Ovary (tissue), 9 donors: ENCODE data around the gene LHFPL6. TPM values are rescaled to one million over a fixed set of nuclear protein-coding genes. Genes with fewer than 3 reads are reported as not detected.

Source experiments
- DNase-seq, 5 donors: peaks; one replicate each; pipeline ENCODE4 v3.0.0-alpha.2; 2019 to 2020
- H3K27ac ChIP-seq, 2 donors: fragments of 200-600 bp; one replicate each; pipeline versions ENCODE4 v1.5.1 to v1.8.0; 2019 to 2022
- H3K27me3 ChIP-seq: fragments of 200-600 bp; one replicate; pipeline ENCODE4 v1.8.0; 2022
- H3K36me3 ChIP-seq: fragments of 200-600 bp; sonication (generic); one replicate; pipeline ENCODE4 v1.5.1; 2019
- H3K4me1 ChIP-seq: one replicate; pipeline ENCODE4 v1.8.1; 2013; ENCODE audit warnings: mild to moderate bottlenecking, moderate library complexity; ENCODE audit not compliant: insufficient read depth
- H3K4me3 ChIP-seq: fragments of 200-600 bp; sonication (generic); one replicate; pipeline ENCODE4 v1.5.1; 2017
- H3K9me3 ChIP-seq, 2 donors: fragments of 200-600 bp in 1 of 2; sonication (generic) in 1 of 2; one replicate each; pipeline versions ENCODE4 v1.5.1 to v1.8.1; 2013 to 2019; ENCODE audit warnings: mild to moderate bottlenecking in 1 of 2, moderate library complexity in 1 of 2
- EP300 ChIP-seq: sonication (generic); formaldehyde crosslinking; IDR thresholded peaks from one replicate; pipeline ENCODE4 v1.6.1; 2017; ENCODE audit warnings: antibody characterized with exemption
- POLR2A ChIP-seq: fragments of 450-650 bp; IDR thresholded peaks from one replicate; pipeline ENCODE4 v1.6.1; 2017; ENCODE audit warnings: antibody characterized with exemption, mild to moderate bottlenecking, moderate library complexity
- WGBS, 3 donors: extraction: QIAGEN DNeasy Blood & Tissue Kit in 1 of 3; methylation state at CpG; one replicate each; pipeline versions ENCODE4 v1.1.5 to v1.1.7; 2013 to 2017; 5-methylcytosine and 5-hydroxymethylcytosine counted together
- intact Hi-C, 4 donors: fragments of 100-400 bp; cut with DNase I; formaldehyde crosslinking; loops; one replicate each; pipeline versions ENCODE4 v1.11.0 to v1.15.1; 2022 to 2023
- polyA plus RNA-seq, 2 donors: library from polyadenylated mRNA; stranded (reverse); fragments of 200-250 nt in 1 of 2; fragments of 350-450 nt in 1 of 2; fragmentation: Illumina TruSeq in 1 of 2; extraction: RNeasy Lipid Tissue Mini Kit (QIAGEN cat#74804) in 1 of 2; gene quantifications; one replicate each; pipeline ENCODE4 v1.2.3, GENCODE V29; 2013 to 2014
- total RNA-seq, 7 donors: library from RNA; depleted of rRNA in 2 of 7; stranded (reverse); fragments of >200 nt in 2 of 7; fragmentation: NEBNext Ultra II Directional in 3 of 7; extraction: Animal tissue kit (Norgen Biotek cat#: 25700) in 3 of 7; gene quantifications; one replicate each; pipeline versions ENCODE4 v1.1.0 to v1.2.4, GENCODE V29; 2016 to 2023
- TF ChIP-seq, protein P1 (sequence below), 3 donors: fragments of 450-650 bp in 2 of 3; fragments of 200-600 bp in 1 of 3; IDR thresholded peaks; one replicate each; pipeline versions ENCODE4 v1.5.1 to v1.8.0; 2016 to 2022; ENCODE audit warnings: antibody characterized with exemption in 3 of 3, mild to moderate bottlenecking in 1 of 3
- donor health status: DM: no; HTN: no; CAD: no; lungs with moderate emphysema.
- donor health status: DM: no; HTN: no; CAD: no.
- donor health status: Bipolar disorder and iron deficiency.
- donor health status: DM: yes; HTN: yes; CAD: no.
- donor health status: DM: no; HTN: no; CAD: no.
- donor health status: DM: yes; HTN: yes; CAD: no.

The LHFPL6 gene
- total and polyA plus RNA-seq, 9 donors = 19.7 to 136 (median 42.4) TPM

DNA sequence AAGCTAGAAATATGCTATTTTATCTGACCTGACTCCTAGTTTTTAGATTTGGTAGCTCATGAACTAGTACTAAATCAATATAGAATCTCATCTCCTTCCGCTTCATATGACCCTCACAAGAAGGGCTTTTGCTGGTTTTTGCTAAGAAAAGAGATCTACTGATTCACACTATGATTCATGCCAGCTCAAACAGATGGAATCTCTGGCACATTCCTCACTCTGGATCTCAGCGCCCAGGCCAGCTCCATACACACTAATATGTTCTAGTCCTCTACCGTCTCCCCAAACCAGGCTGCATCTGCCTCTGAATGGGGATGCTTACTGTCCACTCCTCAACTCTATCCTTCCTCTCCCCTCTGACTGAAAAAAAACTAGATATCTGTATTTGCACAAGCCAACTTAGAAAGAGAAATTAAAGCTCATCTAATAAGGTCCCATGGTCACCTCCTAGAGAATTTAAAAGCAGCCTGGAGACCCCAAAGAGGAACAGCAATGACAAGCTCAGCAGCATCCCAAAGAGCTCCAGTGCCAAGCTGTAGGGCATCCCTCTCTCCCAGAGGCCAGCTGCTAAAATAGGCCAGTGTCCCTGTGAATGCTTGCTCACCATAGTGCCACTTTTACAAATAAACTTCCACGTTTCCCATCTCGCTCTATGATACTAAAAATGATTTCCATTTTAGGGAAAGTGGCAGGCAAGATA, 74.9 kb downstream of the LHFPL6 start:
- TF ChIP-seq POLR2A = no peak
- H3K27me3 ChIP-seq = no peaks in the 10 kb centered on the region
- no peak for DNase-seq
- 59 to 82% (median 69%) methylated on average over 5 of the region's 5 CpGs for WGBS, 3 donors
- H3K27ac ChIP-seq = no peak overlapping the region
- H3K36me3 ChIP-seq = no peaks in the 10 kb centered on the region
- H3K9me3 ChIP-seq = no peaks in the 10 kb centered on the region
- intact Hi-C loops = no loop called here
- H3K4me3 ChIP-seq = no peak overlapping the region
- peaks cover 5% of the 10 kb centered on the region for H3K4me1 ChIP-seq

DNA sequence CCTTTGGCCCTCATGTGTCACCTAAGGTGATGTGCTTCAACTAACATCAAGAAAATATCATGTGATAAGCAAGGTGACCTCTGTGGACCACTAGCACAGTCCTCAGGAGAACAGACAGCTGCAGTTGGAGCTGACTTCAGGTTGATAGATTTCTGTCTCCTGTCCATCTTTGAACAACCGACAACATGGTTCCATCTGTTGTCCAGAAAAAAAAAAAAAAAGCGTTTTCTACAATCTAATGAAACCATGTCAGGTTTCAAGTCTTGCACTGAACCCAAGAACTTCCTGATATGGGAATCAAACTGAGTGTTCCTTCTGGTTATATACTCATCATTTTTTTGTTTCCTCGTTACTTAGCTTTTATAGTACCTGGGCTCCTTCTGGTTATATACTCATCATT, 75.7 kb downstream of the LHFPL6 start:
- 83 to 88% (median 86%) methylated on average over 3 of the region's 3 CpGs for WGBS, 3 donors
- DNase-seq = no peak
- intact Hi-C loops = no loop called here
- TF ChIP-seq POLR2A (no peak), EP300 (no peak)
- TF ChIP-seq, protein P1, sequence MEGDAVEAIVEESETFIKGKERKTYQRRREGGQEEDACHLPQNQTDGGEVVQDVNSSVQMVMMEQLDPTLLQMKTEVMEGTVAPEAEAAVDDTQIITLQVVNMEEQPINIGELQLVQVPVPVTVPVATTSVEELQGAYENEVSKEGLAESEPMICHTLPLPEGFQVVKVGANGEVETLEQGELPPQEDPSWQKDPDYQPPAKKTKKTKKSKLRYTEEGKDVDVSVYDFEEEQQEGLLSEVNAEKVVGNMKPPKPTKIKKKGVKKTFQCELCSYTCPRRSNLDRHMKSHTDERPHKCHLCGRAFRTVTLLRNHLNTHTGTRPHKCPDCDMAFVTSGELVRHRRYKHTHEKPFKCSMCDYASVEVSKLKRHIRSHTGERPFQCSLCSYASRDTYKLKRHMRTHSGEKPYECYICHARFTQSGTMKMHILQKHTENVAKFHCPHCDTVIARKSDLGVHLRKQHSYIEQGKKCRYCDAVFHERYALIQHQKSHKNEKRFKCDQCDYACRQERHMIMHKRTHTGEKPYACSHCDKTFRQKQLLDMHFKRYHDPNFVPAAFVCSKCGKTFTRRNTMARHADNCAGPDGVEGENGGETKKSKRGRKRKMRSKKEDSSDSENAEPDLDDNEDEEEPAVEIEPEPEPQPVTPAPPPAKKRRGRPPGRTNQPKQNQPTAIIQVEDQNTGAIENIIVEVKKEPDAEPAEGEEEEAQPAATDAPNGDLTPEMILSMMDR (IDR thresholded peaks at IDR 0.05) = no peak
- Histone ChIP-seq H3K27ac (no peak overlapping the region), H3K9me3 (no peaks in the 10 kb centered on the region), H3K36me3 (no peaks in the 10 kb centered on the region), H3K4me1 (peaks cover 5% of the 10 kb centered on the region), H3K4me3 (no peak overlapping the region), H3K27me3 (no peaks in the 10 kb centered on the region)

DNA sequence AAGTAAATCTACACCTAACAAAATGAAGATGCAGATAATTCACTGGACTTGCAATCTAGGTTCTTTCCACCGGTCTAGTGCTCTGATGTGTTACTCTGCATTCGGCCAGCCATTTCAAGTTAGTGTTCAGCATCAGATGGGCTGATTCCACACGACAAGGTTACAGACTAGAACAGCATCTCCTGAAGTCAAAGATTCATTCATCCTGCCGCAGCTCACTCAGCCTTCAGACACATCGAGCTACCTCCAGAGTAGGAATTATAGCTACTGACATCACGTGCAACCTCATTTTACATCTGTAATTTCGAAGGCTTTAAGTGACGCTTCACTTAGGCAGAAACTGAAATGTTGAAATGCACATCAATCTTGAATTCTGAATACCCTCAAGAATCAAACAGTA, 76.5 kb downstream of the LHFPL6 start:
- H3K4me3 ChIP-seq = no peak overlapping the region
- H3K27me3 ChIP-seq = no peaks in the 10 kb centered on the region
- intact Hi-C loops = no loop called here
- WGBS, 3 donors = 94 to 96% (median 94%) methylated on average over 8 of the region's 8 CpGs
- no peaks in the 10 kb centered on the region for H3K36me3 ChIP-seq
- H3K27ac ChIP-seq = no peak overlapping the region
- DNase-seq = no peak
- TF ChIP-seq POLR2A (no peak), EP300 (no peak)
- TF ChIP-seq, protein P1 (IDR thresholded peaks at IDR 0.05) = no peak
- H3K4me1 ChIP-seq = peaks cover 8% of the 10 kb centered on the region
- H3K9me3 ChIP-seq = no peaks in the 10 kb centered on the region

DNA sequence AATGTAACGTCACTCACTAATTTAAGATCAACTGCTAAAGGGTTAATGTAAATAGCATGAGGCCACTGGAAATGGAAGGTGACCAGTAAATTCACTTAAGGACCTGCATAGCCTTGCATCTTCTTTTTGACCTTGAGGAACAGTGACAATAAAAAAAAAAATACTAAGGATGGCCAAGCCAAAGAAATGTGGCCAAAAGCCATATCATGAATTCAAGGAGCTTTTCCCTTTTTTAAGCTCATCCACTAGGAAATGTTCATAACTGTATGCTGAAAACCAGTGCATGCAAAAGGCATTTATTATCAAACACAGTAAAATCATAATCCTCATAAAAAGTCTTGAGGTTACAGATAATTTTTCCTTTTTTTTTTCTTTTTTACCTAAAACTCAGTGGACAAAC, 77.5 kb downstream of the LHFPL6 start:
- peaks cover 8% of the 10 kb centered on the region for H3K4me1 ChIP-seq
- H3K36me3 ChIP-seq = no peaks in the 10 kb centered on the region
- H3K4me3 ChIP-seq = no peak overlapping the region
- no peak overlapping the region for H3K27ac ChIP-seq
- no peaks in the 10 kb centered on the region for H3K9me3 ChIP-seq
- 60 to 66% (median 65%) methylated on average over 1 of the region's 1 CpG for WGBS, 3 donors
- DNase-seq = no peak
- intact Hi-C loops = no loop called here
- no peaks in the 10 kb centered on the region for H3K27me3 ChIP-seq
- TF ChIP-seq EP300 (no peak), POLR2A (no peak)
- TF ChIP-seq, protein P1 (IDR thresholded peaks at IDR 0.05) = no peak

DNA sequence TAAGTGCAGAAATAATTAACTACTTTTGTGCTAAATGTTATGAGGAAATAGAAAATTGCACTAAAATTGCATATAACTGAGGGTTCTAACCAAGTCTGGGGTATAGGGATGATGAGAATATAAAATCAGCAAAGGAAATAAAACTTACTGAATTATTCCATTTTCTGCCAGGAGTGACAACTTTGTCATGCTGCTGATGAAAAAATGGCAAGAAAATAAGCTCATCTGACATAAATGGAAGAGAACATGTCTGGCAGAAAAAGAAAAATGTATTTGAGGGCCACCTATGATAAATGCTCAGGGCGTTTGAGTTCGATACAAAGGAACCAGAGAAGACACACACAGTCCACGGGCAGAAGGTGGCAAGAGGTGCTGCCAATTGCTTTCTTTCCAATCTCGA, 78.2 kb downstream of the LHFPL6 start:
- no peak for DNase-seq
- H3K4me3 ChIP-seq = no peak overlapping the region
- H3K9me3 ChIP-seq = no peaks in the 10 kb centered on the region
- 80 to 93% (median 93%) methylated on average over 4 of the region's 4 CpGs for WGBS, 3 donors
- H3K27ac ChIP-seq = no peak overlapping the region
- peaks cover 6% of the 10 kb centered on the region for H3K4me1 ChIP-seq
- intact Hi-C loops = no loop called here
- TF ChIP-seq POLR2A (no peak), EP300 (no peak)
- TF ChIP-seq, protein P1 (IDR thresholded peaks at IDR 0.05) = no peak
- no peaks in the 10 kb centered on the region for H3K27me3 ChIP-seq
- no peaks in the 10 kb centered on the region for H3K36me3 ChIP-seq
